SK-N-MC (cell line): ENCODE results near the gene SUSD5.
"Not testable (repeated sequence)": the region's sequence is repeated elsewhere in the genome, so short reads cannot be mapped to it uniquely, and the experiment has no call there.

Experiments
- DNase-seq: peaks from one replicate; pipeline ENCODE4 v3.0.0-alpha.2; 2011; ENCODE audit warnings: low read depth, low spot score
- H3K27ac ChIP-seq: fragments of 200-600 bp; sonication (generic); 2 replicates; pipeline ENCODE4 v1.5.1; 2016; ENCODE audit warnings: mixed run types
- H3K36me3 ChIP-seq: fragments of 200-600 bp; sonication (generic); 2 replicates; pipeline ENCODE4 v1.6.1; 2017; ENCODE audit warnings: antibody characterized with exemption, low read length, mixed read lengths; ENCODE audit not compliant: insufficient read depth
- H3K4me3 ChIP-seq: fragments of 200-600 bp; sonication (generic); 2 replicates; pipeline ENCODE4 v1.5.1; 2016
- H3K9ac ChIP-seq: fragments of 200-600 bp; sonication (generic); 2 replicates; pipeline ENCODE4 v1.8.0; 2017; ENCODE audit warnings: mixed run types, mixed read lengths; ENCODE audit not compliant: insufficient read length
- H3K9me3 ChIP-seq: fragments of 200-600 bp; sonication (generic); 2 replicates; pipeline ENCODE4 v1.6.1; 2017; ENCODE audit warnings: low read depth, mild to moderate bottlenecking, antibody characterized with exemption, low read length, moderate library complexity, mixed read lengths
- EZH2 ChIP-seq: fragments of 200-600 bp; sonication (generic); IDR thresholded peaks from one replicate; pipeline ENCODE4 v1.6.1; 2017; ENCODE audit warnings: antibody characterized with exemption
- FOXP2 ChIP-seq: optimal IDR thresholded peaks from 2 replicates; pipeline ENCODE3; 2011; ENCODE audit warnings: mild to moderate bottlenecking, moderate library complexity; ENCODE audit not compliant: insufficient read depth; ENCODE audit errors: extremely low read length, control extremely low read depth
- POLR2AphosphoS5 ChIP-seq: IDR thresholded peaks from 2 replicates; pipeline ENCODE4 v1.6.1; 2012; ENCODE audit warnings: mild to moderate bottlenecking, low read depth, low read length, borderline replicate concordance

SUSD5 gene

GRCh38 chr3:33211444-33211843 is 7.2 kb downstream of the SUSD5 start:
- H3K36me3 ChIP-seq = no peaks in the 10 kb centered on the region
- no peak for TF ChIP-seq POLR2AphosphoS5
- TF ChIP-seq FOXP2 = no peak
- TF ChIP-seq EZH2 = no peak
- no peak overlapping the region for H3K4me3 ChIP-seq
- H3K9me3 ChIP-seq = no peaks in the 10 kb centered on the region
- no peak overlapping the region for H3K9ac ChIP-seq
- H3K27ac ChIP-seq = no peak overlapping the region
- no peak for DNase-seq

- no peaks in the 10 kb centered on the region for H3K36me3 ChIP-seq
- no peak overlapping the region for H3K4me3 ChIP-seq
- no peak overlapping the region for H3K27ac ChIP-seq
- H3K9ac ChIP-seq = no peak overlapping the region
- DNase-seq = no peak
- no peak for TF ChIP-seq EZH2
- TF ChIP-seq POLR2AphosphoS5 = no peak
- no peak for TF ChIP-seq FOXP2
- H3K9me3 ChIP-seq = no peaks in the 10 kb centered on the region
Measured at GRCh38 chr3:33209357-33209756, 9.3 kb downstream of the SUSD5 start.

DNA sequence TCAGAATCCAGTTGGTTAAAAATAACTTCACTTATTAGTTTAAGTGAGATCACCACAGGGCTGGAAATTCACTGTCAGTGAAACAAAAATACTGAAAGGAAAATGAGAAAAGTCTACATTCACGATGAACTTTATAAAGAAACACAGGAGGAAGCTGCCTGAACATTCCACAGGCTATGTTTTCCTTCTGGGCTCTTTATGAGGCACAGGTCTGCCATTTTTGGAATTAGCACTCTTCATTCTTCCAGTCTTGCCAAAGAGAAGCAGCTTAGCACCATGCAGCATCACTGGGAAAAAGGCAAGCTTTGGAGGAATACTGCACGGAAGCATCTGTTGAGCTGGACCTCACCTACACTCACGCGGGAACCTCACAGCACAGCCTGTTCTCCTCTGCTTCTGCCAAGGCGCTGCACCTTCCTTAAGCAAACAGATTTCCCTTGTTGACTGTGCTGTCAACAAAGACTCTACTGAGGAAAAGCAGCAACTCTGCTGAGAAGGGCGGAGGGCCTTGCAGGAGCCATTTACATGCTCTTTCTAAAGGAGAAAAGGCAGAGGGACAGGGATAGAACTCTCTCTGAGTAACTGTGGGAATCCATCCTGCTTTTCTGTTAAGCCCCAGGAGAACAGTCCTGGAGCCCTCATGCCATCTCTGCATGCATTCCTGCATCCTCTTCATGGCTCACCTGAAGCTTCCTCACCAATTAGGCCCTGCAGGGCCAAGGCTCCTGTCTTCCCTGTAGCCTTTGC is 15.7 kb downstream of the SUSD5 start:
- Histone ChIP-seq H3K9me3 (no peaks in the 10 kb centered on the region), H3K36me3 (no peaks in the 10 kb centered on the region), H3K9ac (no peak overlapping the region), H3K4me3 (no peak overlapping the region), H3K27ac (no peak overlapping the region)
- TF ChIP-seq FOXP2 = no peak
- no peak for TF ChIP-seq POLR2AphosphoS5
- no peak for TF ChIP-seq EZH2
- no peak for DNase-seq

GRCh38 chr3:33201195-33201594 is 17.4 kb downstream of the SUSD5 start:
- TF ChIP-seq EZH2 = no peak
- TF ChIP-seq POLR2AphosphoS5 = no peak
- no peak for TF ChIP-seq FOXP2
- H3K4me3 ChIP-seq = no peak overlapping the region
- no peak for DNase-seq
- H3K9ac ChIP-seq = no peak overlapping the region
- no peak overlapping the region for H3K27ac ChIP-seq
- H3K36me3 ChIP-seq = no peaks in the 10 kb centered on the region
- H3K9me3 ChIP-seq = no peaks in the 10 kb centered on the region

DNA sequence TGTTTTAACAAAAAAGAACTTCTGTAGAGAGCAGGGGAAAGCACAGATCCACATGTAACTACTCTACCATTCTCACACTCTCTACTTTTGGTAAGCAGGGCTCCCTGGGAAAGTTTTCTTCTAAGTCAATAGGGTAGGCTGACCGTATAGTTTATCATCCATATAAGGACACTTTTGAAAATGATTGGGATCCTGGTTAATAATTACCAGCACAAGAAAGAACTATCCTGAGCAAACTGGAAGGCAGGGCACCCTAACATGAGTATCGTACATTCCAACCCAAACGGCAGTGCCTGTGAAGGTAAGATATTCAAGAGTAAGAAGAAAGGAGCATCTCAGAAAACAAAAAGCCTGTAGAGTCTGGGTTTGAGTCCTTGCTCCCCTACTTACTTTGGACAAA is 22.1 kb downstream of the SUSD5 start:
- H3K9ac ChIP-seq = no peak overlapping the region

GRCh38 chr3:33194303-33194702 is 24.3 kb downstream of the SUSD5 start:
- Histone ChIP-seq H3K27ac (no peak overlapping the region), H3K36me3 (no peaks in the 10 kb centered on the region), H3K4me3 (no peak overlapping the region), H3K9ac (no peak overlapping the region), H3K9me3 (no peaks in the 10 kb centered on the region)
- DNase-seq = no peak
- TF ChIP-seq EZH2 (no peak), FOXP2 (no peak), POLR2AphosphoS5 (no peak)

More for the DNA sequence above, 22.1 kb downstream of the SUSD5 start:
- no peaks in the 10 kb centered on the region for H3K36me3 ChIP-seq
- H3K9me3 ChIP-seq = no peaks in the 10 kb centered on the region
- no peak for DNase-seq
- H3K27ac ChIP-seq = no peak overlapping the region
- TF ChIP-seq FOXP2 (no peak), POLR2AphosphoS5 (no peak), EZH2 (no peak)
- H3K4me3 ChIP-seq = no peak overlapping the region

DNA sequence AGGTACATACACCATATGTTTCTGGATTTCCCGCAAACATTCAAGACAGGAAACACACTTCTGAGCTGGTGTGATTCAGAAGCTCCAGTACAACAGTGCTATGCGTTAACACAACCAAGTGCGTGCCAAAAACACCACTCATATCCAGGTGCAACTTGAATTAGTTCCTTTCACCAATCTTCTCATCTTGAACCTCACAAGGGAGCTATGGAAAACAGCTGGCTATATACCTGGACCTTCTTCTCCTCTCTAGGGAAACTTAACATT is 31.3 kb downstream of the SUSD5 start:
- Histone ChIP-seq H3K4me3 (no peak overlapping the region), H3K9ac (no peak overlapping the region), H3K9me3 (no peaks in the 10 kb centered on the region), H3K36me3 (no peaks in the 10 kb centered on the region), H3K27ac (no peak overlapping the region)
- TF ChIP-seq FOXP2 (no peak), POLR2AphosphoS5 (no peak), EZH2 (no peak)
- no peak for DNase-seq

GRCh38 chr3:33186524-33187367 is 31.9 kb downstream of the SUSD5 start:
- no peak for TF ChIP-seq POLR2AphosphoS5
- no peak for TF ChIP-seq EZH2
- TF ChIP-seq FOXP2 = no peak

GRCh38 chr3:33184863-33185262 is 33.7 kb downstream of the SUSD5 start:
- no peaks in the 10 kb centered on the region for H3K9me3 ChIP-seq
- no peak overlapping the region for H3K4me3 ChIP-seq
- no peak for DNase-seq
- H3K27ac ChIP-seq = no peak overlapping the region
- no peak overlapping the region for H3K9ac ChIP-seq
- TF ChIP-seq FOXP2 = no peak
- TF ChIP-seq EZH2 = no peak
- TF ChIP-seq POLR2AphosphoS5 = no peak
- no peaks in the 10 kb centered on the region for H3K36me3 ChIP-seq

More at GRCh38 chr3:33186524-33187367, 31.9 kb downstream of the SUSD5 start:
- Histone ChIP-seq H3K9me3 (no peaks in the 10 kb centered on the region), H3K9ac (no peak overlapping the region), H3K27ac (no peak overlapping the region), H3K4me3 (no peak overlapping the region), H3K36me3 (no peaks in the 10 kb centered on the region)
- DNase-seq = no peak

- not testable (repeated sequence) for H3K36me3 ChIP-seq, DNase-seq, H3K9ac ChIP-seq, H3K27ac ChIP-seq, H3K9me3 ChIP-seq, H3K4me3 ChIP-seq
Measured at GRCh38 chr3:33181641-33182040, 37.0 kb downstream of the SUSD5 start.
